ENCODE data around the gene CACNA1D.

Gene CACNA1D

DNA sequence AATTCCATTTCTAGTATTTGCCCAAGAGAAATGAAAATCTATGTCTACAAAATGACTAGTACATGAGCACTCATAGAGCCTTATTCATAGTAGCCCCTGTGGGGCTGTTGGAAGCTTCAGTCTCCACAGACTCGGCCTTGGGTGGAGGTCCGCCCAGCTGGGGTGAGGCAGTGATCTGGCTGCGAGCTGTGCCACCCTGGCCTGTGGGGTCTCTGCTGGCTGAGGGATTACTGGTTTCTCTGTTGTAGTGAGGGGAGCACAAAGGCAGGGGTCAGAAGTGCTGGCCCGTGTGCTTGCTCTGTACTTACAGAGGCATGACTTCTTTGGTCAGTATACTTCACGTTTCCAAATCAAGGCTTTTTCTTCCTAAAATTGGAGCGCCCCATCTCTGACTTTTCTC lies 193.7 kb downstream of the CACNA1D start:
- no peak for TF ChIP-seq EZH2phosphoT487 (conservative IDR thresholded peaks at IDR 0.05; ENCODE audit: low read length)
- TF ChIP-seq, protein P1, sequence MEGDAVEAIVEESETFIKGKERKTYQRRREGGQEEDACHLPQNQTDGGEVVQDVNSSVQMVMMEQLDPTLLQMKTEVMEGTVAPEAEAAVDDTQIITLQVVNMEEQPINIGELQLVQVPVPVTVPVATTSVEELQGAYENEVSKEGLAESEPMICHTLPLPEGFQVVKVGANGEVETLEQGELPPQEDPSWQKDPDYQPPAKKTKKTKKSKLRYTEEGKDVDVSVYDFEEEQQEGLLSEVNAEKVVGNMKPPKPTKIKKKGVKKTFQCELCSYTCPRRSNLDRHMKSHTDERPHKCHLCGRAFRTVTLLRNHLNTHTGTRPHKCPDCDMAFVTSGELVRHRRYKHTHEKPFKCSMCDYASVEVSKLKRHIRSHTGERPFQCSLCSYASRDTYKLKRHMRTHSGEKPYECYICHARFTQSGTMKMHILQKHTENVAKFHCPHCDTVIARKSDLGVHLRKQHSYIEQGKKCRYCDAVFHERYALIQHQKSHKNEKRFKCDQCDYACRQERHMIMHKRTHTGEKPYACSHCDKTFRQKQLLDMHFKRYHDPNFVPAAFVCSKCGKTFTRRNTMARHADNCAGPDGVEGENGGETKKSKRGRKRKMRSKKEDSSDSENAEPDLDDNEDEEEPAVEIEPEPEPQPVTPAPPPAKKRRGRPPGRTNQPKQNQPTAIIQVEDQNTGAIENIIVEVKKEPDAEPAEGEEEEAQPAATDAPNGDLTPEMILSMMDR (IDR thresholded peaks at IDR 0.05; ENCODE audit: insufficient read depth, low read length, poor library complexity, severe bottlenecking), result no peak
- H3K4me3 ChIP-seq (ENCODE audit: insufficient read depth, low read length, poor library complexity, severe bottlenecking), result no peak overlapping the region

GRCh38 chr3:53688989-53689388 lies 194.6 kb downstream of the CACNA1D start:
- no peak overlapping the region for H3K4me2 ChIP-seq (ENCODE audit: low read depth, low read length, poor library complexity, severe bottlenecking)
- no peaks in the 10 kb centered on the region for H3K79me2 ChIP-seq (ENCODE audit: insufficient read depth, low read length)
- no peaks in the 10 kb centered on the region for H3K9me3 ChIP-seq (ENCODE audit: insufficient read depth, low read length)
- H3F3A ChIP-seq (ENCODE audit: insufficient read depth), result no peaks in the 10 kb centered on the region
- no peaks in the 10 kb centered on the region for H3K9me2 ChIP-seq (replicated peaks; ENCODE audit: insufficient read depth, low read length)
- H3K27me3 ChIP-seq (ENCODE audit: low read length), result no peaks in the 10 kb centered on the region
- H2AFZ ChIP-seq (ENCODE audit: low read depth, low read length, severe bottlenecking), result no peak overlapping the region
- H3K36me3 ChIP-seq (ENCODE audit: low read length), result no peaks in the 10 kb centered on the region
- H3K4me3 ChIP-seq (ENCODE audit: insufficient read depth, low read length, poor library complexity, severe bottlenecking), result no peak overlapping the region
- no peak overlapping the region for H3K9ac ChIP-seq (ENCODE audit: low read length)
- TF ChIP-seq, protein P1 (IDR thresholded peaks at IDR 0.05; ENCODE audit: insufficient read depth, low read length, poor library complexity, severe bottlenecking), result no peak
- TF ChIP-seq EZH2phosphoT487 (conservative IDR thresholded peaks at IDR 0.05; ENCODE audit: low read length), result no peak
- no peak overlapping the region for H3K27ac ChIP-seq (ENCODE audit: low read depth, low read length)
- no peaks in the 10 kb centered on the region for H4K20me1 ChIP-seq (ENCODE audit: low read depth, low read length)

More for the DNA sequence above, 193.7 kb downstream of the CACNA1D start:
- no peaks in the 10 kb centered on the region for H4K20me1 ChIP-seq (ENCODE audit: low read depth, low read length)
- no peaks in the 10 kb centered on the region for H3K79me2 ChIP-seq (ENCODE audit: insufficient read depth, low read length)
- H3F3A ChIP-seq (ENCODE audit: insufficient read depth), result no peaks in the 10 kb centered on the region
- no peak overlapping the region for H2AFZ ChIP-seq (ENCODE audit: low read depth, low read length, severe bottlenecking)
- H3K36me3 ChIP-seq (ENCODE audit: low read length), result no peaks in the 10 kb centered on the region
- H3K4me2 ChIP-seq (ENCODE audit: low read depth, low read length, poor library complexity, severe bottlenecking), result no peak overlapping the region
- no peaks in the 10 kb centered on the region for H3K9me2 ChIP-seq (replicated peaks; ENCODE audit: insufficient read depth, low read length)
- no peak overlapping the region for H3K9ac ChIP-seq (ENCODE audit: low read length)
- H3K9me3 ChIP-seq (ENCODE audit: insufficient read depth, low read length), result no peaks in the 10 kb centered on the region
- H3K27me3 ChIP-seq (ENCODE audit: low read length), result no peaks in the 10 kb centered on the region
- H3K27ac ChIP-seq (ENCODE audit: low read depth, low read length), result no peak overlapping the region

GRCh38 chr3:53689681-53690080 lies 195.3 kb downstream of the CACNA1D start:
- Histone ChIP-seq H3K9ac (ENCODE audit: low read length) (no peak overlapping the region), H3K4me3 (ENCODE audit: insufficient read depth, low read length, poor library complexity, severe bottlenecking) (no peak overlapping the region), H2AFZ (ENCODE audit: low read depth, low read length, severe bottlenecking) (no peak overlapping the region), H3K27me3 (ENCODE audit: low read length) (no peaks in the 10 kb centered on the region), H3K27ac (ENCODE audit: low read depth, low read length) (no peak overlapping the region), H3K9me3 (ENCODE audit: insufficient read depth, low read length) (no peaks in the 10 kb centered on the region), H3K4me2 (ENCODE audit: low read depth, low read length, poor library complexity, severe bottlenecking) (no peak overlapping the region), H4K20me1 (ENCODE audit: low read depth, low read length) (no peaks in the 10 kb centered on the region), H3K36me3 (ENCODE audit: low read length) (no peaks in the 10 kb centered on the region), H3K79me2 (ENCODE audit: insufficient read depth, low read length) (no peaks in the 10 kb centered on the region), H3K9me2 (replicated peaks; ENCODE audit: insufficient read depth, low read length) (no peaks in the 10 kb centered on the region), H3F3A (ENCODE audit: insufficient read depth) (no peaks in the 10 kb centered on the region)
- TF ChIP-seq, protein P1 (IDR thresholded peaks at IDR 0.05; ENCODE audit: insufficient read depth, low read length, poor library complexity, severe bottlenecking), result no peak
- TF ChIP-seq EZH2phosphoT487 (conservative IDR thresholded peaks at IDR 0.05; ENCODE audit: low read length), result no peak

Data from SU-DHL-6 (cell line).